Stimulated activated CD4-positive, alpha-beta T cell treated with anti-CD3 and anti-CD28 coated beads, Interleukin-12 subunit alpha, Interleukin-12 subunit beta, amount 100 ng/mL, for 4 hours (primary cell): ENCODE data around the gene ZNF146.
"Not testable (repeated sequence)": the region's sequence is repeated elsewhere in the genome, so short reads cannot be mapped to it uniquely, and the experiment has no call there.

Experiments used
- DNase-seq: peaks from one replicate; pipeline ENCODE4 v3.0.0-alpha.2; 2020

ZNF146 gene

GRCh38 chr19:36214386-36215275 is at the start of gene ZNF146, which contains the start of gene ZNF565:
TSS of gene ZNF146 (plus strand) at chr19:36215106. CDS start at chr19:36236441, 21,335 bp downstream.
TSS of gene ZNF565 (minus strand) at chr19:36214665. CDS start at chr19:36201985, 12,680 bp downstream.
- peak; percentile 97 for DNase-seq

GRCh38 chr19:36169084-36169760 is 45.7 kb upstream of the ZNF146 start:
- no peak for DNase-seq

GRCh38 chr19:36172852-36173251 is 42.1 kb upstream of the ZNF146 start:
- DNase-seq, result no peak

- not testable (repeated sequence) for DNase-seq
Measured at GRCh38 chr19:36173846-36174245, 41.1 kb upstream of the ZNF146 start.

GRCh38 chr19:36179077-36179476 is 35.8 kb upstream of the ZNF146 start:
- DNase-seq, result not testable (repeated sequence)

- DNase-seq, result no peak
Measured at GRCh38 chr19:36182612-36183244, 32.2 kb upstream of the ZNF146 start.

- DNase-seq, result no peak
Measured at GRCh38 chr19:36183245-36183628, 31.7 kb upstream of the ZNF146 start.

GRCh38 chr19:36186722-36187121 is 28.2 kb upstream of the ZNF146 start:
- not testable (repeated sequence) for DNase-seq

GRCh38 chr19:36196249-36196648 is 18.7 kb upstream of the ZNF146 start:
- DNase-seq, result no peak

GRCh38 chr19:36198119-36198518 is 16.8 kb upstream of the ZNF146 start:
- no peak for DNase-seq

GRCh38 chr19:36201684-36202083 is 13.2 kb upstream of the ZNF146 start:
- DNase-seq, result no peak

- DNase-seq, result no peak
Measured at GRCh38 chr19:36203293-36203692, 11.6 kb upstream of the ZNF146 start.

GRCh38 chr19:36207605-36208252 is 7.2 kb upstream of the ZNF146 start:
- no peak for DNase-seq

GRCh38 chr19:36209372-36209771 is 5.5 kb upstream of the ZNF146 start:
- DNase-seq, result no peak

- no peak for DNase-seq
Measured at GRCh38 chr19:36210497-36210896, 4.4 kb upstream of the ZNF146 start.

- DNase-seq, result no peak
Measured at GRCh38 chr19:36212895-36213294, 2.0 kb upstream of the ZNF146 start.

GRCh38 chr19:36215276-36216123 is 594 bp downstream of the ZNF146 start:
- no peak for DNase-seq

GRCh38 chr19:36221474-36221873 is 6.6 kb downstream of the ZNF146 start:
- DNase-seq, result no peak

GRCh38 chr19:36222503-36222902 is 7.6 kb downstream of the ZNF146 start:
- DNase-seq, result no peak

GRCh38 chr19:36225219-36225892 is 10.4 kb downstream of the ZNF146 start:
- no peak for DNase-seq

- DNase-seq, result not testable (repeated sequence)
Measured at GRCh38 chr19:36233626-36234025, 18.7 kb downstream of the ZNF146 start.
